H1 (cell line): ENCODE measurements around the gene PBX2. TPM values are rescaled to one million over a fixed set of nuclear protein-coding genes. Genes with fewer than 3 reads are reported as not detected.

ENCODE experiments used
- CTCF ChIA-PET: fragments of 300-600 bp; sonication (Branson Sonifier 250); formaldehyde crosslinking; loops from one replicate; lab custom pipeline; 2021; ENCODE audit not compliant: partially characterized antibody; lab: Charles Lee
- POLR2A ChIA-PET: fragments of 300-600 bp; sonication (Branson Sonifier 250); formaldehyde crosslinking; loops from one replicate; lab custom pipeline; 2021; ENCODE audit warnings: inconsistent platforms; ENCODE audit not compliant: partially characterized antibody; lab: Charles Lee
- DNase-seq, 2 experiments: peaks; one replicate each; pipeline versions ENCODE4 v3.0.0 to v3.0.0-alpha.2; 2010 to 2022; ENCODE audit warnings: low spot score in 2 of 2, low read depth in 1 of 2, mixed read lengths in 1 of 2
- FAIRE-seq: peaks from 2 replicates; lab custom pipeline; 2011; peaks lifted over from hg19 to GRCh38; lab: Jason Lieb, UNC
- H2AFZ ChIP-seq: 2 replicates; pipeline ENCODE4 v1.8.1; 2012; ENCODE audit warnings: low read length, inconsistent platforms
- H2AK5ac ChIP-seq: 2 replicates; pipeline ENCODE4 v1.6.1; 2013; ENCODE audit warnings: low read depth, low read length
- H2BK120ac ChIP-seq: replicated peaks from 2 replicates; pipeline ENCODE3; 2013; ENCODE audit warnings: low read depth, low read length, inconsistent platforms
- H2BK12ac ChIP-seq: 2 replicates; pipeline ENCODE4 v1.6.1; 2013; ENCODE audit warnings: low read depth, low read length
- H2BK15ac ChIP-seq: 2 replicates; pipeline ENCODE4 v1.6.1; 2013; ENCODE audit warnings: low read length
- H2BK20ac ChIP-seq: 2 replicates; pipeline ENCODE4 v1.6.1; 2013; ENCODE audit warnings: low read length
- H2BK5ac ChIP-seq: 2 replicates; pipeline ENCODE4 v1.6.1; 2013; ENCODE audit warnings: low read depth, low read length
- H3K14ac ChIP-seq: 2 replicates; pipeline ENCODE4 v1.6.1; 2013; ENCODE audit warnings: inconsistent platforms; ENCODE audit not compliant: insufficient read length
- H3K18ac ChIP-seq: 2 replicates; pipeline ENCODE4 v1.6.1; 2013; ENCODE audit warnings: low read length; ENCODE audit errors: extremely low read depth
- H3K23ac ChIP-seq: 2 replicates; pipeline ENCODE4 v1.6.1; 2013; ENCODE audit warnings: inconsistent platforms; ENCODE audit not compliant: insufficient read length
- H3K23me2 ChIP-seq: 2 replicates; pipeline ENCODE4 v1.6.1; 2013; ENCODE audit warnings: low read depth, low read length
- H3K27ac ChIP-seq: 2 replicates; pipeline ENCODE4 v1.6.1; 2011; ENCODE audit warnings: low read depth, low read length, inconsistent platforms
- H3K27me3 ChIP-seq, 4 experiments: replicated peaks in 1 of 4; 1 replicate in 1 of 4; 2 replicates in 3 of 4; pipeline versions ENCODE4 v1.6.1 to v1.8.1; 2011 to 2013; ENCODE audit warnings: low read length in 3 of 4, mild to moderate bottlenecking in 3 of 4, inconsistent platforms in 2 of 4, mixed read lengths in 2 of 4, moderate library complexity in 1 of 4; ENCODE audit not compliant: control insufficient read depth in 3 of 4, insufficient read depth in 3 of 4; ENCODE audit errors: extremely low read depth in 1 of 4
- H3K36me3 ChIP-seq, 4 experiments: 2 replicates each; pipeline versions ENCODE4 v1.6.1 to v1.8.1; 2011 to 2013; ENCODE audit warnings: mild to moderate bottlenecking in 4 of 4, low read length in 3 of 4, moderate library complexity in 2 of 4, control low read depth in 1 of 4, inconsistent platforms in 1 of 4; ENCODE audit not compliant: insufficient read depth in 4 of 4, control insufficient read depth in 2 of 4
- H3K4ac ChIP-seq: replicated peaks from 2 replicates; pipeline ENCODE3; 2013; ENCODE audit warnings: low read length, low read depth, mixed read lengths, inconsistent platforms; ENCODE audit not compliant: insufficient read length
- H3K4me1 ChIP-seq, 4 experiments: replicated peaks in 1 of 4; 1 replicate in 1 of 4; 2 replicates in 3 of 4; pipeline versions ENCODE4 v1.6.1 to v1.8.1; 2011 to 2013; ENCODE audit warnings: low read length in 3 of 4, inconsistent platforms in 2 of 4, mixed read lengths in 1 of 4; ENCODE audit not compliant: insufficient read depth in 4 of 4, control insufficient read depth in 3 of 4
- H3K4me2 ChIP-seq, 2 experiments: 2 replicates each; pipeline versions ENCODE4 v1.6.1 to v1.8.1; 2011 to 2013; ENCODE audit warnings: low read depth in 2 of 2, low read length in 2 of 2, control low read depth in 1 of 2, inconsistent platforms in 1 of 2, mild to moderate bottlenecking in 1 of 2; ENCODE audit not compliant: insufficient read depth in 1 of 2
- H3K4me3 ChIP-seq, 4 experiments: fragments of 200-600, 300-600 bp in 1 of 4; sonication (generic), shearing (Covaris generic), sonication (Bioruptor Twin) in 1 of 4; 2 replicates each; pipeline versions ENCODE4 v1.5.1 to v1.8.1; 2011 to 2016; ENCODE audit warnings: low read length in 4 of 4, low read depth in 3 of 4, control low read depth in 2 of 4, inconsistent platforms in 2 of 4, mild to moderate bottlenecking in 2 of 4, mixed read lengths in 1 of 4, moderate library complexity in 1 of 4; ENCODE audit not compliant: insufficient read depth in 2 of 4; ENCODE audit errors: extremely low read depth in 1 of 4
- H3K56ac ChIP-seq: replicated peaks from 2 replicates; pipeline ENCODE3; 2013; ENCODE audit warnings: low read depth, mild to moderate bottlenecking, mixed read lengths, low read length, inconsistent platforms; ENCODE audit not compliant: insufficient read length
- H3K79me1 ChIP-seq: 2 replicates; pipeline ENCODE4 v1.6.1; 2013; ENCODE audit warnings: low read depth, low read length, control low read depth
- H3K79me2 ChIP-seq, 2 experiments: 2 replicates each; pipeline versions ENCODE4 v1.6.1 to v1.8.1; 2012 to 2013; ENCODE audit warnings: low read length in 2 of 2, mild to moderate bottlenecking in 2 of 2, inconsistent platforms in 1 of 2; ENCODE audit not compliant: insufficient read depth in 2 of 2, control insufficient read depth in 1 of 2
- H3K9ac ChIP-seq, 4 experiments: replicated peaks in 1 of 4; 1 replicate in 1 of 4; 2 replicates in 3 of 4; pipeline versions ENCODE4 v1.6.1 to v1.8.1; 2011 to 2013; ENCODE audit warnings: low read depth in 3 of 4, low read length in 3 of 4, control low read depth in 2 of 4, mild to moderate bottlenecking in 2 of 4, moderate library complexity in 2 of 4, inconsistent platforms in 1 of 4; ENCODE audit errors: extremely low read depth in 1 of 4
- H3K9me3 ChIP-seq, 2 experiments: 2 replicates each; pipeline versions ENCODE4 v1.6.1 to v1.8.1; 2012 to 2013; ENCODE audit warnings: mild to moderate bottlenecking in 2 of 2, moderate library complexity in 2 of 2, control low read depth in 1 of 2, inconsistent platforms in 1 of 2, low read depth in 1 of 2, low read length in 1 of 2, mixed read lengths in 1 of 2; ENCODE audit not compliant: insufficient read depth in 2 of 2
- H4K20me1 ChIP-seq, 2 experiments: replicated peaks in 1 of 2; 2 replicates each; pipeline versions ENCODE3 to v1.8.1; 2011 to 2013; ENCODE audit warnings: inconsistent platforms in 2 of 2, low read length in 2 of 2, mild to moderate bottlenecking in 1 of 2; ENCODE audit not compliant: insufficient read depth in 2 of 2, control insufficient read depth in 1 of 2
- H4K5ac ChIP-seq: 2 replicates; pipeline ENCODE4 v1.6.1; 2013; ENCODE audit warnings: low read length, low read depth, mixed read lengths, inconsistent platforms; ENCODE audit not compliant: insufficient read length
- H4K8ac ChIP-seq: 2 replicates; pipeline ENCODE4 v1.8.0; 2013; ENCODE audit warnings: mild to moderate bottlenecking, moderate library complexity, low read length, inconsistent platforms; ENCODE audit not compliant: insufficient read depth; ENCODE audit errors: extremely low read depth
- H4K91ac ChIP-seq: replicated peaks from 2 replicates; pipeline ENCODE3; 2013; ENCODE audit warnings: low read length, mixed read lengths, inconsistent platforms; ENCODE audit not compliant: insufficient read length
- CEBPB ChIP-seq: IDR thresholded peaks from 2 replicates; pipeline ENCODE4 v1.6.1; 2012; ENCODE audit warnings: low read depth, low read length
- CTCF ChIP-seq, 3 experiments: IDR thresholded peaks; 1 replicate in 2 of 3; 2 replicates in 1 of 3; pipeline versions ENCODE4 v1.5.1 to v1.6.1; 2011; ENCODE audit warnings: low read length in 3 of 3, mild to moderate bottlenecking in 3 of 3, inconsistent platforms in 2 of 3, low read depth in 1 of 3, moderate library complexity in 1 of 3; ENCODE audit not compliant: insufficient read depth in 1 of 3; ENCODE audit errors: control extremely low read depth in 1 of 3
- KDM1A ChIP-seq: fragments of 200-600, 300-600 bp; sonication (generic); IDR thresholded peaks from 2 replicates; pipeline ENCODE4 v1.7.1; 2016; ENCODE audit warnings: mild to moderate bottlenecking, low read length, borderline replicate concordance
- PHF8 ChIP-seq: fragments of 200-600 bp; sonication (generic); conservative IDR thresholded peaks from 2 replicates; pipeline ENCODE4 v1.7.1; 2012; ENCODE audit warnings: low read depth, mild to moderate bottlenecking, inconsistent platforms, low read length, moderate library complexity
- POLR2A ChIP-seq, 2 experiments: IDR thresholded peaks; 1 replicate in 1 of 2; 2 replicates in 1 of 2; pipeline ENCODE4 v1.6.1; 2011; ENCODE audit warnings: low read depth in 2 of 2, low read length in 2 of 2, mild to moderate bottlenecking in 2 of 2; ENCODE audit errors: control extremely low read depth in 1 of 2
- POLR2AphosphoS5 ChIP-seq: IDR thresholded peaks from 2 replicates; pipeline ENCODE4 v1.6.1; 2011; ENCODE audit warnings: low read depth, low read length
- RFX5 ChIP-seq: IDR thresholded peaks from 2 replicates; pipeline ENCODE4 v1.6.1; 2011; ENCODE audit warnings: low read depth, low read length, improper control_type of control experiment, borderline replicate concordance
- SAP30 ChIP-seq: fragments of 300-600 bp; sonication (generic); IDR thresholded peaks from 2 replicates; pipeline ENCODE4 v1.7.1; 2012; ENCODE audit warnings: low read length, moderate library complexity, mild to moderate bottlenecking, inconsistent platforms; ENCODE audit not compliant: insufficient read depth, insufficient replicate concordance
- WGBS, 2 experiments: shearing (Covaris generic) in 1 of 2; methylation state at CpG; one replicate each; pipeline versions ENCODE4 v1.1.6 to v1.1.7; 2013 to 2015; ENCODE audit warnings: low lambda C conversion rate in 2 of 2, mixed read lengths in 2 of 2, inconsistent platforms in 1 of 2, low coverage in 1 of 2, missing lambda C conversion rate in 1 of 2; ENCODE audit not compliant: insufficient replicate concordance in 2 of 2, insufficient coverage in 1 of 2, insufficient read length in 1 of 2; ENCODE audit errors: extremely low coverage in 1 of 2, missing lambda C conversion rate in 1 of 2; 5-methylcytosine and 5-hydroxymethylcytosine counted together
- polyA plus RNA-seq, 7 experiments: library from polyadenylated mRNA; depleted of rRNA in 3 of 7; stranded (reverse) in 5 of 7; unstranded in 2 of 7; fragments of >200 nt in 5 of 7; fragments of 200-250 nt in 2 of 7; gene quantifications; 1 replicate in 5 of 7; 2 replicates in 1 of 7; 4 replicates in 1 of 7; pipeline versions ENCODE4 v1.2.1 to v1.2.3, GENCODE V29; 2011 to 2013; ENCODE audit warnings: missing spikeins in 2 of 7, mixed read lengths in 2 of 7
- total RNA-seq: library from RNA; stranded (reverse); fragmentation: NEBNext Ultra II Directional; extraction: Animal tissue kit (Norgen Biotek cat#: 25700); gene quantifications from 2 replicates; pipeline ENCODE4 v1.2.1, GENCODE V29; 2021

Gene PBX2
- total and polyA plus RNA-seq, 2 of the 8 experiments (the other 6 are each of a cell fraction or from before 2014, with no cell fraction given) = 102 to 130 TPM

GRCh38 chr6:32195902-32196681, 6.1 kb upstream of the PBX2 start:
- Histone ChIP-seq H2BK15ac (peak overlapping the region; percentile 89; the same call in 1 of the 2 replicates), H3K4me2 (peak overlapping the region; percentile 89 to 97), H4K20me1 (no peaks in the 10 kb centered on the region), H3K27me3 (no peaks in the 10 kb centered on the region), H2AFZ (no peak overlapping the region; the same call in 1 of the 2 replicates), H3K79me1 (no peaks in the 10 kb centered on the region; the same call in 1 of the 2 replicates), H3K4me1 (peaks cover 8 to 36% (median 20%) of the 10 kb centered on the region in 4 experiments), H4K91ac (peak overlapping the region; percentile 97), H3K23me2 (peaks cover 7% of the 10 kb centered on the region; the same call in 1 of the 2 replicates), H3K27ac (peak overlapping the region; percentile 96), H2BK12ac (peak overlapping the region; percentile 94), H3K9ac (peak overlapping the region; percentile 83 to 98 (median 93)), H3K79me2 (no peaks in the 10 kb centered on the region), H4K8ac (peak overlapping the region; percentile 98), H2BK120ac (peak overlapping the region; percentile 92), H2AK5ac (0 out of 2 replicates have a peak overlapping the region, but pooled peaks have one; percentile 43), H3K56ac (peak overlapping the region; percentile 96), H3K4me3 (peak overlapping the region; percentile 66 to 97 (median 82)), H4K5ac (peak overlapping the region; percentile 90), H3K9me3 (no peaks in the 10 kb centered on the region), H2BK20ac (peak overlapping the region; percentile 61; the same call in 1 of the 2 replicates), H3K36me3 (no peaks in the 10 kb centered on the region), H3K4ac (peak overlapping the region; percentile 86), H3K23ac (no peak overlapping the region), H3K18ac (peak overlapping the region; percentile 97), H2BK5ac (peak overlapping the region; percentile 98), H3K14ac (no peak overlapping the region)
- POLR2A ChIA-PET = interaction anchor here (0.6 to 13.3 kb wide), 19 partner anchors 10 to 776 kb away, joined by 3 to 194 read pairs (median 4); partner anchors contain the start of genes AGPAT1, ATF6B, DXO and FKBPL
- DNase-seq = peak; percentile 71 to 90
- 1% methylated on average over 58 of the region's 58 CpGs; no CpG with 5 or more reads in 1 of the 2 experiments for WGBS, 2 experiments
- CTCF ChIA-PET = interaction anchor here (0.6 to 2.6 kb wide), 10 partner anchors 16 to 520 kb away, joined by 3 to 9 read pairs (median 3); partner anchors contain the start of gene PRRT1
- no peak for FAIRE-seq
- TF ChIP-seq POLR2AphosphoS5 = peak; percentile 93
- peak; percentile 88 for TF ChIP-seq PHF8
- no peak for TF ChIP-seq SAP30
- TF ChIP-seq KDM1A = no peak
- peak in 1 of 3 experiments; percentile 4; a peak in 1 of 4 replicates for TF ChIP-seq CTCF (IDR thresholded peaks at IDR 0.05; ENCODE audit: control extremely low read depth in 1 of 3, insufficient read depth in 1 of 3, low read depth in 1 of 3, low read length in 3 of 3)
- TF ChIP-seq RFX5 = no peak
- 0 out of 2 replicates have a peak, but pooled peaks have one; percentile 5 for TF ChIP-seq CEBPB
- TF ChIP-seq POLR2A (IDR thresholded peaks at IDR 0.05; ENCODE audit: control extremely low read depth in 1 of 2, low read depth in 2 of 2, low read length in 2 of 2) = peak in 1 of 2 experiments; percentile 94; a peak in 2 of 3 replicates
